ENCODE measurements around the gene PRICKLE1.

The PRICKLE1 gene

GRCh38 chr12:42534184-42534838, 55.2 kb downstream of the PRICKLE1 start:
- Histone ChIP-seq H3K36me3 (no peaks in the 10 kb centered on the region), H3K27ac (no peak overlapping the region), H3K4me1 (no peaks in the 10 kb centered on the region), H3K9ac (no peak overlapping the region), H3K9me3 (no peaks in the 10 kb centered on the region), H3K27me3 (no peaks in the 10 kb centered on the region), H3K4me2 (no peak overlapping the region), H4K20me1 (no peaks in the 10 kb centered on the region), H3K4me3 (no peak overlapping the region)
- no peak for TF ChIP-seq Cebpa-rat (IDR thresholded peaks at IDR 0.05)

- H3K4me3 ChIP-seq, result no peak overlapping the region
- H3K27me3 ChIP-seq, result no peaks in the 10 kb centered on the region
- no peak for TF ChIP-seq Cebpa-rat (IDR thresholded peaks at IDR 0.05)
- H3K4me2 ChIP-seq, result no peak overlapping the region
- no peak overlapping the region for H3K9ac ChIP-seq
- no peaks in the 10 kb centered on the region for H3K4me1 ChIP-seq
- H3K36me3 ChIP-seq, result no peaks in the 10 kb centered on the region
- no peaks in the 10 kb centered on the region for H3K9me3 ChIP-seq
- H4K20me1 ChIP-seq, result no peaks in the 10 kb centered on the region
- no peak overlapping the region for H3K27ac ChIP-seq
Observed at GRCh38 chr12:42530284-42530683, 59.3 kb downstream of the PRICKLE1 start.

DNA sequence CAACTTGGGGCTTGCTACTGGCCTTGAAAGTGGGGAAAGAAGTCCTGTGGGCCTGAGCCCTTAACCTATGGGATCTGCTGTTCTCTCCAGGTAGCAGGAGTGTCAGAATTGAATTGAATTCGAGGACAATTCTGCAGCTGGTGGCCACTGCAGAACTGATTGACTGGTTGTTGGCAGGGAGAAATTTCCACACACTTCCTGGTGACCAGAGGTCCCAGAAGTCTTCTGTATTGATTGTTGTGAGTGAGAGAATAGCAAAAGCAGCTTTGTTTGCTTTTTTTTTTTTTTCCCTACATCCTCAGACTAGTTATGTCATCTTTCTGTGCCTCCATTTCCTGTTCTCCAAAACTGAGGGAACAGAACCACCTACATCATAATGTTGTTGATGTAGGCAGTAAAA, 64.1 kb downstream of the PRICKLE1 start:
- Histone ChIP-seq H4K20me1 (no peaks in the 10 kb centered on the region), H3K27me3 (no peaks in the 10 kb centered on the region), H3K9me3 (no peaks in the 10 kb centered on the region), H3K27ac (no peak overlapping the region), H3K9ac (no peak overlapping the region), H3K4me3 (no peak overlapping the region), H3K36me3 (no peaks in the 10 kb centered on the region), H3K4me2 (no peak overlapping the region), H3K4me1 (no peaks in the 10 kb centered on the region)
- no peak for TF ChIP-seq Cebpa-rat (IDR thresholded peaks at IDR 0.05)

DNA sequence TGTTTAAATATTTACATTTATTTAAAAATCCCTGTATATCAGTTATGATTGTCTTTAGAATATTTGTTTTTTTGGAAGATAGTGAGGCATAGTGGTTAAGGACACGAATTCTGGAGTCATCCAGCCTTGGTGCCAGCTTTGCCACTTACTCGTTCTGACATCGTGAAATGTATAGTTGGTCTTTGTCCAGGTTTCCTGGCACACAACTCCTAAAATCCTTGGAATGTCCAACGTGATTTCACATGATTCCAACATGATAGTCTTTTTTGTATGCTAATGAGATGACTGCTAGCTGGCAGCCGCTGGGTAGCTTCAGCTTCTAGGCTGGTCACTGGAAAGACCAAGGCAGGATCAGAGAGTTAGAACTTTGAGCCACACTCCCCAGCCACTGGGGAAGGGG, 64.8 kb downstream of the PRICKLE1 start:
- Histone ChIP-seq H3K27me3 (no peaks in the 10 kb centered on the region), H3K9me3 (no peaks in the 10 kb centered on the region), H3K27ac (no peak overlapping the region), H3K4me2 (no peak overlapping the region), H3K4me1 (no peaks in the 10 kb centered on the region), H3K36me3 (no peaks in the 10 kb centered on the region), H3K9ac (no peak overlapping the region), H3K4me3 (no peak overlapping the region), H4K20me1 (no peaks in the 10 kb centered on the region)
- TF ChIP-seq Cebpa-rat (IDR thresholded peaks at IDR 0.05), result no peak

DNA sequence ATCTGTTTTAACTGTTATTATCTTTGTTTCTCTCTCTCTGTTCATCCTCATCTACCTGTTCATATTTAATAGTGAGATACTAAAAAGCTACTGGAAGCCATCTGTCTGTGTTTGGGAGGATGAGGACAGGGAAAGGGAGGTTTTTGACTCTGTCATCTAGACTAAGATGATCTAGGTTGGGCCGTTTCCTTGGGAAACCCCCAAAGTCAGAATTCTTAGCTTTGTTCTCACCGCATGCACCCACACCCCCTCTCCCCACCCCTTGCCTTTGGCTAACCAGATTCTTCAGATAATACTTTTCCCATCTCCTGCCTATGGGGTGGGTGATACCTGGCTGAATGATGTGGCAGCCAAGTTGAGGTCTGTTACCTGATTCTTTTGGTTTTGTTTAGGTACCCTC, 73.0 kb downstream of the PRICKLE1 start:
- Histone ChIP-seq H3K27ac (no peak overlapping the region), H3K4me3 (no peak overlapping the region), H3K4me1 (no peaks in the 10 kb centered on the region), H3K9ac (no peak overlapping the region), H3K9me3 (no peaks in the 10 kb centered on the region), H3K27me3 (no peaks in the 10 kb centered on the region), H4K20me1 (no peaks in the 10 kb centered on the region), H3K4me2 (no peak overlapping the region), H3K36me3 (no peaks in the 10 kb centered on the region)
- no peak for TF ChIP-seq Cebpa-rat (IDR thresholded peaks at IDR 0.05)

DNA sequence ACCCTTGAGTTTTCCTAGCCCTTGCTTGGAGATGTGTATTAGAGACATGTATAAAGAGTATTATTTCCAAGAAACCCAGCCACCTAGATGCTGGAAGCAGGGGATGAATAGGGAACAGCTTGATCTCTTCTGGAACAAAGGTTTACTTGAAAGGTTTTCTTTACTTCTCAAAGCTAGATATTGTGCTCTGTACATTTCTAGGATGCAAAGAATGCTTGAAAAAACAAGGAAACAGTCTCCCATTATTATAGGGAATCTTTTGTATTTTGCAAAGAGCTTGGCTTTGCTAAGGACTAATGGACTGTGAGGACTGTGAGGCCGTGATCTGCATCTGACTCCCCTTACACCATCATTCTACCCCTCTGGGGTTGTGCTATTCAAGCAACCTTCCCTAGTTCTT, 77.9 kb downstream of the PRICKLE1 start:
- Histone ChIP-seq H3K9ac (no peak overlapping the region), H4K20me1 (no peaks in the 10 kb centered on the region), H3K27ac (no peak overlapping the region), H3K36me3 (no peaks in the 10 kb centered on the region), H3K27me3 (no peaks in the 10 kb centered on the region), H3K9me3 (no peaks in the 10 kb centered on the region), H3K4me1 (no peaks in the 10 kb centered on the region), H3K4me3 (no peak overlapping the region), H3K4me2 (no peak overlapping the region)
- TF ChIP-seq Cebpa-rat (IDR thresholded peaks at IDR 0.05), result no peak

DNA sequence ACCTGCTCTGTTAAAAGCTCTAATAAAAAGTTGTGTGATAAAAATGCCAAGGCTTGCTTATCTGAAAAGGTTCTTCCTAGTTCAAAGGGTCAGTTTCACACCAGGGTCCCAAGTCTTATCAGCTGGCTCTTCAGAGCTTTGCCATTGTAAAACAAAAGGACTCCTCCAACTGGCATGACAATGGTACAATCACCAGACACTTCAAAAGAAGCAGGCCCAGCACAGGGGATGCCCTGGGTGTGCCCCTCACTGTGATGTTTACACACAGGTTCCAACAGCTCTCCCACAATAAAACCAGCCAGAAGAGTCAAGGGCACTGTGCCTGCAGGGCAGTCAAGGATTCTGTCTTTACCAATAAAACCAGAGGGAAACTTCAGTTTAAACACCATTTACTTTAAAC, 78.7 kb downstream of the PRICKLE1 start:
- no peak overlapping the region for H3K4me3 ChIP-seq
- no peaks in the 10 kb centered on the region for H4K20me1 ChIP-seq
- H3K27me3 ChIP-seq, result no peaks in the 10 kb centered on the region
- H3K36me3 ChIP-seq, result no peaks in the 10 kb centered on the region
- TF ChIP-seq Cebpa-rat (IDR thresholded peaks at IDR 0.05), result no peak
- H3K4me1 ChIP-seq, result no peaks in the 10 kb centered on the region
- no peak overlapping the region for H3K9ac ChIP-seq
- H3K9me3 ChIP-seq, result no peaks in the 10 kb centered on the region
- H3K4me2 ChIP-seq, result no peak overlapping the region
- H3K27ac ChIP-seq, result no peak overlapping the region

GRCh38 chr12:42508913-42509460, 80.6 kb downstream of the PRICKLE1 start:
- no peaks in the 10 kb centered on the region for H3K9me3 ChIP-seq
- H3K4me1 ChIP-seq, result no peaks in the 10 kb centered on the region
- no peak for TF ChIP-seq Cebpa-rat (IDR thresholded peaks at IDR 0.05)
- no peaks in the 10 kb centered on the region for H4K20me1 ChIP-seq
- H3K36me3 ChIP-seq, result no peaks in the 10 kb centered on the region
- H3K4me2 ChIP-seq, result no peak overlapping the region
- no peaks in the 10 kb centered on the region for H3K27me3 ChIP-seq
- H3K4me3 ChIP-seq, result no peak overlapping the region
- no peak overlapping the region for H3K9ac ChIP-seq
- no peak overlapping the region for H3K27ac ChIP-seq

DNA sequence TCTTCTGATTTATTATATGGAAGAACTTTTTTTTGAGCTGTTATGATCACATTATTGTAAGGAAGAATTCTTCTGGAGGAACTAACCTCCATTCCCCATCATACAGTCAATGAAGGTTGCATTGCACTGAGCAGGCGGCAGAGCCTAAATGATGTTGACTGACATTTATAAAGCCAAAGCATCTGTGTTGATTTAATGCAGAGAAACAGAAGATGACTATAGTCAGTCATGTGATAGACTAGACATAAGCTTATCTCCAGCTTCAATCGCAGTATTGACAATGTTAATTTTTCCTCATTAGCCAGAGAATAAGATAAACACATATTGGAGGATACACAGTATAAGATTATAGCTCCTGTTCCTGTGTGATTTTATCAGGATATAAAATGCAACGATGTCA, 82.0 kb downstream of the PRICKLE1 start:
- Histone ChIP-seq H3K27ac (no peak overlapping the region), H3K4me3 (no peak overlapping the region), H4K20me1 (no peaks in the 10 kb centered on the region), H3K9ac (no peak overlapping the region), H3K4me2 (no peak overlapping the region), H3K36me3 (no peaks in the 10 kb centered on the region), H3K4me1 (no peaks in the 10 kb centered on the region), H3K9me3 (no peaks in the 10 kb centered on the region), H3K27me3 (no peaks in the 10 kb centered on the region)
- no peak for TF ChIP-seq Cebpa-rat (IDR thresholded peaks at IDR 0.05)

DNA sequence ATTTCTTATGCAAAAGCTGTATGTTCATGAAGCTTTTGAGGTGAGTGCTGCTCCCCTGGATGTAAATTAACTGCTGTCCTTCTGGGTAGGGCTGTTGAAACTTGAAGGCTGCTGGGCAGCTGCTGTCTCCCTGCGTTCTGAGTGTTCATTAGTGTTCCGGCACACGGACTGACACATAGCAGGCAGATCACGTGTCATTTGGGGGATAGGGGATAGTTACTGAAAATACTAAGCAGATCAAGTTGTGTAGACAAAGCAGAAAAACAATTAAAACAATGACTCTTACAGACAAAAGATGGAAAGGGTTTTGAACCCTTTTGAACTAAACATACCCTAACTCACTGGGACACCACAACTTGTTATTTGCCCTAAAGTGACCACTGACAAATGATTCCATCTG, 82.5 kb downstream of the PRICKLE1 start:
- Histone ChIP-seq H3K9me3 (no peaks in the 10 kb centered on the region), H3K9ac (no peak overlapping the region), H3K4me2 (no peak overlapping the region), H3K27ac (no peak overlapping the region), H3K27me3 (no peaks in the 10 kb centered on the region), H3K4me3 (no peak overlapping the region), H4K20me1 (no peaks in the 10 kb centered on the region), H3K4me1 (no peaks in the 10 kb centered on the region), H3K36me3 (no peaks in the 10 kb centered on the region)
- no peak for TF ChIP-seq Cebpa-rat (IDR thresholded peaks at IDR 0.05)

GRCh38 chr12:42504049-42504448, 85.5 kb downstream of the PRICKLE1 start:
- Histone ChIP-seq H4K20me1 (no peaks in the 10 kb centered on the region), H3K4me1 (no peaks in the 10 kb centered on the region), H3K27ac (no peak overlapping the region), H3K4me2 (no peak overlapping the region), H3K36me3 (no peaks in the 10 kb centered on the region), H3K4me3 (no peak overlapping the region), H3K9me3 (no peaks in the 10 kb centered on the region), H3K9ac (no peak overlapping the region), H3K27me3 (no peaks in the 10 kb centered on the region)
- TF ChIP-seq Cebpa-rat (IDR thresholded peaks at IDR 0.05), result no peak

All from BLaER1 (cell line).